H1 (cell line): ENCODE data around the gene RAB44. TPM values are rescaled to one million over a fixed set of nuclear protein-coding genes. Genes with fewer than 3 reads are reported as not detected.

ENCODE experiments used
- CTCF ChIA-PET: fragments of 300-600 bp; sonication (Branson Sonifier 250); formaldehyde crosslinking; loops from one replicate; lab custom pipeline; 2021; ENCODE audit not compliant: partially characterized antibody; lab: Charles Lee
- POLR2A ChIA-PET: fragments of 300-600 bp; sonication (Branson Sonifier 250); formaldehyde crosslinking; loops from one replicate; lab custom pipeline; 2021; ENCODE audit warnings: inconsistent platforms; ENCODE audit not compliant: partially characterized antibody; lab: Charles Lee
- DNase-seq, 2 experiments: peaks; one replicate each; pipeline versions ENCODE4 v3.0.0 to v3.0.0-alpha.2; 2010 to 2022; ENCODE audit warnings: low spot score in 2 of 2, low read depth in 1 of 2, mixed read lengths in 1 of 2
- FAIRE-seq: peaks from 2 replicates; lab custom pipeline; 2011; peaks lifted over from hg19 to GRCh38; lab: Jason Lieb, UNC
- H2AFZ ChIP-seq: 2 replicates; pipeline ENCODE4 v1.8.1; 2012; ENCODE audit warnings: low read length, inconsistent platforms
- H2AK5ac ChIP-seq: 2 replicates; pipeline ENCODE4 v1.6.1; 2013; ENCODE audit warnings: low read depth, low read length
- H2BK120ac ChIP-seq: replicated peaks from 2 replicates; pipeline ENCODE3; 2013; ENCODE audit warnings: low read depth, low read length, inconsistent platforms
- H2BK12ac ChIP-seq: 2 replicates; pipeline ENCODE4 v1.6.1; 2013; ENCODE audit warnings: low read depth, low read length
- H2BK15ac ChIP-seq: 2 replicates; pipeline ENCODE4 v1.6.1; 2013; ENCODE audit warnings: low read length
- H2BK20ac ChIP-seq: 2 replicates; pipeline ENCODE4 v1.6.1; 2013; ENCODE audit warnings: low read length
- H2BK5ac ChIP-seq: 2 replicates; pipeline ENCODE4 v1.6.1; 2013; ENCODE audit warnings: low read depth, low read length
- H3K14ac ChIP-seq: 2 replicates; pipeline ENCODE4 v1.6.1; 2013; ENCODE audit warnings: inconsistent platforms; ENCODE audit not compliant: insufficient read length
- H3K18ac ChIP-seq: 2 replicates; pipeline ENCODE4 v1.6.1; 2013; ENCODE audit warnings: low read length; ENCODE audit errors: extremely low read depth
- H3K23ac ChIP-seq: 2 replicates; pipeline ENCODE4 v1.6.1; 2013; ENCODE audit warnings: inconsistent platforms; ENCODE audit not compliant: insufficient read length
- H3K23me2 ChIP-seq: 2 replicates; pipeline ENCODE4 v1.6.1; 2013; ENCODE audit warnings: low read depth, low read length
- H3K27ac ChIP-seq: 2 replicates; pipeline ENCODE4 v1.6.1; 2011; ENCODE audit warnings: low read depth, low read length, inconsistent platforms
- H3K27me3 ChIP-seq, 4 experiments: replicated peaks in 1 of 4; 1 replicate in 1 of 4; 2 replicates in 3 of 4; pipeline versions ENCODE4 v1.6.1 to v1.8.1; 2011 to 2013; ENCODE audit warnings: low read length in 3 of 4, mild to moderate bottlenecking in 3 of 4, inconsistent platforms in 2 of 4, mixed read lengths in 2 of 4, moderate library complexity in 1 of 4; ENCODE audit not compliant: control insufficient read depth in 3 of 4, insufficient read depth in 3 of 4; ENCODE audit errors: extremely low read depth in 1 of 4
- H3K36me3 ChIP-seq, 4 experiments: 2 replicates each; pipeline versions ENCODE4 v1.6.1 to v1.8.1; 2011 to 2013; ENCODE audit warnings: mild to moderate bottlenecking in 4 of 4, low read length in 3 of 4, moderate library complexity in 2 of 4, control low read depth in 1 of 4, inconsistent platforms in 1 of 4; ENCODE audit not compliant: insufficient read depth in 4 of 4, control insufficient read depth in 2 of 4
- H3K4ac ChIP-seq: replicated peaks from 2 replicates; pipeline ENCODE3; 2013; ENCODE audit warnings: low read length, low read depth, mixed read lengths, inconsistent platforms; ENCODE audit not compliant: insufficient read length
- H3K4me1 ChIP-seq, 4 experiments: replicated peaks in 1 of 4; 1 replicate in 1 of 4; 2 replicates in 3 of 4; pipeline versions ENCODE4 v1.6.1 to v1.8.1; 2011 to 2013; ENCODE audit warnings: low read length in 3 of 4, inconsistent platforms in 2 of 4, mixed read lengths in 1 of 4; ENCODE audit not compliant: insufficient read depth in 4 of 4, control insufficient read depth in 3 of 4
- H3K4me2 ChIP-seq, 2 experiments: 2 replicates each; pipeline versions ENCODE4 v1.6.1 to v1.8.1; 2011 to 2013; ENCODE audit warnings: low read depth in 2 of 2, low read length in 2 of 2, control low read depth in 1 of 2, inconsistent platforms in 1 of 2, mild to moderate bottlenecking in 1 of 2; ENCODE audit not compliant: insufficient read depth in 1 of 2
- H3K4me3 ChIP-seq, 4 experiments: fragments of 200-600, 300-600 bp in 1 of 4; sonication (generic), shearing (Covaris generic), sonication (Bioruptor Twin) in 1 of 4; 2 replicates each; pipeline versions ENCODE4 v1.5.1 to v1.8.1; 2011 to 2016; ENCODE audit warnings: low read length in 4 of 4, low read depth in 3 of 4, control low read depth in 2 of 4, inconsistent platforms in 2 of 4, mild to moderate bottlenecking in 2 of 4, mixed read lengths in 1 of 4, moderate library complexity in 1 of 4; ENCODE audit not compliant: insufficient read depth in 2 of 4; ENCODE audit errors: extremely low read depth in 1 of 4
- H3K56ac ChIP-seq: replicated peaks from 2 replicates; pipeline ENCODE3; 2013; ENCODE audit warnings: low read depth, mild to moderate bottlenecking, mixed read lengths, low read length, inconsistent platforms; ENCODE audit not compliant: insufficient read length
- H3K79me1 ChIP-seq: 2 replicates; pipeline ENCODE4 v1.6.1; 2013; ENCODE audit warnings: low read depth, low read length, control low read depth
- H3K79me2 ChIP-seq, 2 experiments: 2 replicates each; pipeline versions ENCODE4 v1.6.1 to v1.8.1; 2012 to 2013; ENCODE audit warnings: low read length in 2 of 2, mild to moderate bottlenecking in 2 of 2, inconsistent platforms in 1 of 2; ENCODE audit not compliant: insufficient read depth in 2 of 2, control insufficient read depth in 1 of 2
- H3K9ac ChIP-seq, 4 experiments: replicated peaks in 1 of 4; 1 replicate in 1 of 4; 2 replicates in 3 of 4; pipeline versions ENCODE4 v1.6.1 to v1.8.1; 2011 to 2013; ENCODE audit warnings: low read depth in 3 of 4, low read length in 3 of 4, control low read depth in 2 of 4, mild to moderate bottlenecking in 2 of 4, moderate library complexity in 2 of 4, inconsistent platforms in 1 of 4; ENCODE audit errors: extremely low read depth in 1 of 4
- H3K9me3 ChIP-seq, 2 experiments: 2 replicates each; pipeline versions ENCODE4 v1.6.1 to v1.8.1; 2012 to 2013; ENCODE audit warnings: mild to moderate bottlenecking in 2 of 2, moderate library complexity in 2 of 2, control low read depth in 1 of 2, inconsistent platforms in 1 of 2, low read depth in 1 of 2, low read length in 1 of 2, mixed read lengths in 1 of 2; ENCODE audit not compliant: insufficient read depth in 2 of 2
- H4K20me1 ChIP-seq, 2 experiments: replicated peaks in 1 of 2; 2 replicates each; pipeline versions ENCODE3 to v1.8.1; 2011 to 2013; ENCODE audit warnings: inconsistent platforms in 2 of 2, low read length in 2 of 2, mild to moderate bottlenecking in 1 of 2; ENCODE audit not compliant: insufficient read depth in 2 of 2, control insufficient read depth in 1 of 2
- H4K5ac ChIP-seq: 2 replicates; pipeline ENCODE4 v1.6.1; 2013; ENCODE audit warnings: low read length, low read depth, mixed read lengths, inconsistent platforms; ENCODE audit not compliant: insufficient read length
- H4K8ac ChIP-seq: 2 replicates; pipeline ENCODE4 v1.8.0; 2013; ENCODE audit warnings: mild to moderate bottlenecking, moderate library complexity, low read length, inconsistent platforms; ENCODE audit not compliant: insufficient read depth; ENCODE audit errors: extremely low read depth
- H4K91ac ChIP-seq: replicated peaks from 2 replicates; pipeline ENCODE3; 2013; ENCODE audit warnings: low read length, mixed read lengths, inconsistent platforms; ENCODE audit not compliant: insufficient read length
- POLR2AphosphoS5 ChIP-seq: IDR thresholded peaks from 2 replicates; pipeline ENCODE4 v1.6.1; 2011; ENCODE audit warnings: low read depth, low read length
- SP2 ChIP-seq: IDR thresholded peaks from 2 replicates; pipeline ENCODE4 v1.6.1; 2012; ENCODE audit warnings: mild to moderate bottlenecking, low read length, inconsistent platforms
- SUZ12 ChIP-seq: fragments of 200-600 bp; sonication (generic); IDR thresholded peaks from 2 replicates; pipeline ENCODE4 v1.6.1; 2012; ENCODE audit warnings: mild to moderate bottlenecking, inconsistent platforms, low read length, moderate library complexity, mixed read lengths
- WGBS, 2 experiments: shearing (Covaris generic) in 1 of 2; methylation state at CpG; one replicate each; pipeline versions ENCODE4 v1.1.6 to v1.1.7; 2013 to 2015; ENCODE audit warnings: low lambda C conversion rate in 2 of 2, mixed read lengths in 2 of 2, inconsistent platforms in 1 of 2, low coverage in 1 of 2, missing lambda C conversion rate in 1 of 2; ENCODE audit not compliant: insufficient replicate concordance in 2 of 2, insufficient coverage in 1 of 2, insufficient read length in 1 of 2; ENCODE audit errors: extremely low coverage in 1 of 2, missing lambda C conversion rate in 1 of 2; 5-methylcytosine and 5-hydroxymethylcytosine counted together
- polyA plus RNA-seq, 7 experiments: library from polyadenylated mRNA; depleted of rRNA in 3 of 7; stranded (reverse) in 5 of 7; unstranded in 2 of 7; fragments of >200 nt in 5 of 7; fragments of 200-250 nt in 2 of 7; gene quantifications; 1 replicate in 5 of 7; 2 replicates in 1 of 7; 4 replicates in 1 of 7; pipeline versions ENCODE4 v1.2.1 to v1.2.3, GENCODE V29; 2011 to 2013; ENCODE audit warnings: missing spikeins in 2 of 7, mixed read lengths in 2 of 7
- total RNA-seq: library from RNA; stranded (reverse); fragmentation: NEBNext Ultra II Directional; extraction: Animal tissue kit (Norgen Biotek cat#: 25700); gene quantifications from 2 replicates; pipeline ENCODE4 v1.2.1, GENCODE V29; 2021

The RAB44 gene
- total and polyA plus RNA-seq, 2 of the 8 experiments (the other 6 are each of a cell fraction or from before 2014, with no cell fraction given) = 0.02 TPM; not detected in 1

GRCh38 chr6:36730424-36731380, 33.1 kb downstream of the RAB44 start:
- Histone ChIP-seq H3K14ac (no peak overlapping the region), H3K4me2 (no peak overlapping the region), H4K91ac (no peak overlapping the region), H3K9me3 (no peaks in the 10 kb centered on the region), H3K36me3 (no peaks in the 10 kb centered on the region), H3K23me2 (no peaks in the 10 kb centered on the region; the same call in 1 of the 2 replicates), H3K27me3 (no peaks in the 10 kb centered on the region), H2BK12ac (0 out of 2 replicates have a peak overlapping the region, but pooled peaks have one; percentile 1), H3K4me1 (peaks cover 2 to 12% (median 6%) of the 10 kb centered on the region in 4 experiments; a peak in 5 of 7 replicates), H4K20me1 (no peaks in the 10 kb centered on the region), H2AFZ (no peak overlapping the region), H3K18ac (no peak overlapping the region), H3K79me1 (no peaks in the 10 kb centered on the region), H3K9ac (no peak overlapping the region), H3K4me3 (no peak overlapping the region), H2BK20ac (no peak overlapping the region), H3K56ac (no peak overlapping the region), H2BK5ac (no peak overlapping the region), H3K23ac (no peak overlapping the region), H3K27ac (no peak overlapping the region), H4K5ac (no peak overlapping the region), H2BK15ac (no peak overlapping the region), H2AK5ac (no peak overlapping the region; the same call in 1 of the 2 replicates), H4K8ac (no peak overlapping the region), H3K4ac (no peak overlapping the region), H3K79me2 (no peaks in the 10 kb centered on the region), H2BK120ac (no peak overlapping the region)
- TF ChIP-seq SUZ12 (no peak), SP2 (no peak), POLR2AphosphoS5 (0 out of 2 replicates have a peak, but pooled peaks have one; percentile 19)
- ChIA-PET POLR2A (interaction anchor here (0.6 to 2.1 kb wide), 5 partner anchors 10 to 159 kb away, joined by 3 to 5 read pairs (median 3); no protein-coding TSS in a partner anchor), CTCF (interaction anchor here (0.7 to 4.2 kb wide), 15 partner anchors 8 to 480 kb away, joined by 3 to 21 read pairs (median 3); no protein-coding TSS in a partner anchor)
- DNase-seq (no peak), FAIRE-seq (no peak)
- 72% methylated on average over 14 of the region's 15 CpGs; no CpG with 5 or more reads in 1 of the 2 experiments for WGBS, 2 experiments
